Activated CD8-positive, alpha-beta memory T cell treated with anti-CD3 and anti-CD28 coated beads for 1 hour (primary cell): ENCODE data around the gene SEMA3C.

Source experiments
- DNase-seq, 2 donors: peaks; one replicate each; pipeline ENCODE4 v3.0.0-alpha.2; 2020; ENCODE audit warnings: low read depth in 1 of 2; ENCODE audit errors: extremely low read depth in 1 of 2

SEMA3C gene

GRCh38 chr7:80829527-80829926, 89.3 kb downstream of the SEMA3C start:
- no peak for DNase-seq

GRCh38 chr7:80827239-80827633, 91.6 kb downstream of the SEMA3C start:
- DNase-seq: no peak

GRCh38 chr7:80826520-80827238, 92.2 kb downstream of the SEMA3C start:
- DNase-seq: no peak

GRCh38 chr7:80825499-80825898, 93.4 kb downstream of the SEMA3C start:
- no peak for DNase-seq

- no peak for DNase-seq
Measured at GRCh38 chr7:80824253-80824652, 94.6 kb downstream of the SEMA3C start.

- no peak for DNase-seq
Measured at GRCh38 chr7:80823057-80823456, 95.8 kb downstream of the SEMA3C start.

- no peak for DNase-seq
Measured at GRCh38 chr7:80821771-80822319, 97.0 kb downstream of the SEMA3C start.

GRCh38 chr7:80819503-80819902, 99.3 kb downstream of the SEMA3C start:
- no peak for DNase-seq

GRCh38 chr7:80818181-80818580, 100.7 kb downstream of the SEMA3C start:
- no peak for DNase-seq

GRCh38 chr7:80816806-80817205, 102.0 kb downstream of the SEMA3C start:
- DNase-seq: no peak

GRCh38 chr7:80815733-80816132, 103.1 kb downstream of the SEMA3C start:
- DNase-seq: no peak

GRCh38 chr7:80809545-80809944, 109.3 kb downstream of the SEMA3C start:
- DNase-seq: no peak

- no peak for DNase-seq
Measured at GRCh38 chr7:80807166-80807900, 111.5 kb downstream of the SEMA3C start.

- no peak for DNase-seq
Measured at GRCh38 chr7:80806663-80807062, 112.2 kb downstream of the SEMA3C start.

- DNase-seq: no peak
Measured at GRCh38 chr7:80804589-80804988, 114.3 kb downstream of the SEMA3C start.

- DNase-seq: no peak
Measured at GRCh38 chr7:80802527-80802926, 116.3 kb downstream of the SEMA3C start.

GRCh38 chr7:80794631-80795573, 123.9 kb downstream of the SEMA3C start:
- DNase-seq: no peak

- no peak for DNase-seq
Measured at GRCh38 chr7:80791509-80791929, 127.3 kb downstream of the SEMA3C start.

- no peak for DNase-seq
Measured at GRCh38 chr7:80790877-80791276, 128.0 kb downstream of the SEMA3C start.

GRCh38 chr7:80787721-80788120, 131.1 kb downstream of the SEMA3C start:
- no peak for DNase-seq

GRCh38 chr7:80785961-80786536, 132.8 kb downstream of the SEMA3C start:
- no peak for DNase-seq
